OCI-LY1 (cell line): ENCODE data around the gene TMOD2.

Source experiments
- H2AFZ ChIP-seq: fragments of 200-600 bp; sonication (generic), shearing (Covaris generic); 2 replicates; pipeline ENCODE4 v1.6.0; 2014; ENCODE audit warnings: antibody characterized with exemption, mild to moderate bottlenecking, low read length
- H3F3A ChIP-seq: fragments of 200-600 bp; sonication (generic), shearing (Covaris generic); 2 replicates; pipeline ENCODE4 v1.6.0; 2014; ENCODE audit warnings: mild to moderate bottlenecking, antibody characterized with exemption, low read length, moderate library complexity; ENCODE audit not compliant: insufficient read depth
- H3K27ac ChIP-seq: fragments of 200-600 bp; sonication (generic); 2 replicates; pipeline ENCODE4 v1.5.1; 2014; ENCODE audit warnings: low read length, mixed run types, mild to moderate bottlenecking, low read depth; ENCODE audit not compliant: poor library complexity, severe bottlenecking
- H3K27me3 ChIP-seq: fragments of 200-600 bp; sonication (generic); 2 replicates; pipeline ENCODE4 v1.6.0; 2014; ENCODE audit warnings: antibody characterized with exemption, mild to moderate bottlenecking, low read length, moderate library complexity; ENCODE audit not compliant: insufficient read depth
- H3K36me3 ChIP-seq: fragments of 200-600 bp; sonication (generic); 2 replicates; pipeline ENCODE4 v1.6.1; 2014; ENCODE audit warnings: mild to moderate bottlenecking, antibody characterized with exemption, low read length, moderate library complexity, mixed read lengths; ENCODE audit not compliant: insufficient read depth
- H3K4me1 ChIP-seq: fragments of 200-600 bp; sonication (generic); 2 replicates; pipeline ENCODE4 v1.5.1; 2014; ENCODE audit warnings: mild to moderate bottlenecking, low read length, moderate library complexity; ENCODE audit not compliant: insufficient read depth, severe bottlenecking
- H3K4me2 ChIP-seq: fragments of 200-600 bp; sonication (generic), shearing (Covaris generic); 2 replicates; pipeline ENCODE4 v1.6.1; 2014; ENCODE audit warnings: low read length
- H3K4me3 ChIP-seq: fragments of 200-600 bp; sonication (generic); 2 replicates; pipeline ENCODE4 v1.5.1; 2014; ENCODE audit warnings: low read length, low read depth, mild to moderate bottlenecking, mixed read lengths; ENCODE audit not compliant: poor library complexity, severe bottlenecking
- H3K79me2 ChIP-seq: fragments of 200-600 bp; shearing (Covaris generic); 2 replicates; pipeline ENCODE4 v1.6.1; 2016; ENCODE audit warnings: mixed run types, low read length, mixed read lengths; ENCODE audit not compliant: insufficient read depth
- H3K9ac ChIP-seq: fragments of 200-600 bp; sonication (generic), shearing (Covaris generic); 2 replicates; pipeline ENCODE4 v1.6.1; 2014; ENCODE audit warnings: mild to moderate bottlenecking, low read length, mixed read lengths
- H3K9me2 ChIP-seq: fragments of 200-600 bp; sonication (generic), shearing (Covaris generic); 2 replicates; pipeline ENCODE4 v1.6.1; 2014; ENCODE audit warnings: low read depth, mild to moderate bottlenecking, low read length, mixed read lengths
- H3K9me3 ChIP-seq: fragments of 200-600 bp; shearing (Covaris generic); 2 replicates; pipeline ENCODE4 v1.6.1; 2014; ENCODE audit warnings: low read length, mixed read lengths
- H4K20me1 ChIP-seq: fragments of 200-600 bp; sonication (generic), shearing (Covaris generic); 2 replicates; pipeline ENCODE4 v1.6.0; 2016; ENCODE audit warnings: mild to moderate bottlenecking, low read length; ENCODE audit not compliant: insufficient read depth
- EZH2 ChIP-seq: fragments of 200-600 bp; sonication (generic), shearing (Covaris generic); IDR thresholded peaks from 2 replicates; pipeline ENCODE4 v1.8.0; 2017; ENCODE audit warnings: borderline replicate concordance, mixed run types, mild to moderate bottlenecking, antibody characterized with exemption, low read length, moderate library complexity, mixed read lengths
- TF ChIP-seq, protein P1 (sequence below): fragments of 200-600 bp; sonication (generic), shearing (Covaris generic); IDR thresholded peaks from 2 replicates; pipeline ENCODE4 v1.5.1; 2017; ENCODE audit warnings: mild to moderate bottlenecking, antibody characterized with exemption, low read length, moderate library complexity, mixed read lengths

Gene TMOD2

GRCh38 chr15:51774916-51775315 lies 23.5 kb downstream of the TMOD2 start:
- no peaks in the 10 kb centered on the region for H4K20me1 ChIP-seq
- no peaks in the 10 kb centered on the region for H3K79me2 ChIP-seq
- no peak overlapping the region for H3K4me3 ChIP-seq
- no peak overlapping the region for H3K4me2 ChIP-seq
- no peak for TF ChIP-seq EZH2
- TF ChIP-seq, protein P1, sequence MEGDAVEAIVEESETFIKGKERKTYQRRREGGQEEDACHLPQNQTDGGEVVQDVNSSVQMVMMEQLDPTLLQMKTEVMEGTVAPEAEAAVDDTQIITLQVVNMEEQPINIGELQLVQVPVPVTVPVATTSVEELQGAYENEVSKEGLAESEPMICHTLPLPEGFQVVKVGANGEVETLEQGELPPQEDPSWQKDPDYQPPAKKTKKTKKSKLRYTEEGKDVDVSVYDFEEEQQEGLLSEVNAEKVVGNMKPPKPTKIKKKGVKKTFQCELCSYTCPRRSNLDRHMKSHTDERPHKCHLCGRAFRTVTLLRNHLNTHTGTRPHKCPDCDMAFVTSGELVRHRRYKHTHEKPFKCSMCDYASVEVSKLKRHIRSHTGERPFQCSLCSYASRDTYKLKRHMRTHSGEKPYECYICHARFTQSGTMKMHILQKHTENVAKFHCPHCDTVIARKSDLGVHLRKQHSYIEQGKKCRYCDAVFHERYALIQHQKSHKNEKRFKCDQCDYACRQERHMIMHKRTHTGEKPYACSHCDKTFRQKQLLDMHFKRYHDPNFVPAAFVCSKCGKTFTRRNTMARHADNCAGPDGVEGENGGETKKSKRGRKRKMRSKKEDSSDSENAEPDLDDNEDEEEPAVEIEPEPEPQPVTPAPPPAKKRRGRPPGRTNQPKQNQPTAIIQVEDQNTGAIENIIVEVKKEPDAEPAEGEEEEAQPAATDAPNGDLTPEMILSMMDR = no peak
- no peaks in the 10 kb centered on the region for H3K36me3 ChIP-seq
- H3F3A ChIP-seq = no peaks in the 10 kb centered on the region
- no peak overlapping the region for H2AFZ ChIP-seq
- H3K9ac ChIP-seq = no peak overlapping the region
- H3K27me3 ChIP-seq = no peaks in the 10 kb centered on the region
- no peaks in the 10 kb centered on the region for H3K9me2 ChIP-seq
- no peaks in the 10 kb centered on the region for H3K9me3 ChIP-seq
- H3K27ac ChIP-seq = no peak overlapping the region
- H3K4me1 ChIP-seq = no peaks in the 10 kb centered on the region

DNA sequence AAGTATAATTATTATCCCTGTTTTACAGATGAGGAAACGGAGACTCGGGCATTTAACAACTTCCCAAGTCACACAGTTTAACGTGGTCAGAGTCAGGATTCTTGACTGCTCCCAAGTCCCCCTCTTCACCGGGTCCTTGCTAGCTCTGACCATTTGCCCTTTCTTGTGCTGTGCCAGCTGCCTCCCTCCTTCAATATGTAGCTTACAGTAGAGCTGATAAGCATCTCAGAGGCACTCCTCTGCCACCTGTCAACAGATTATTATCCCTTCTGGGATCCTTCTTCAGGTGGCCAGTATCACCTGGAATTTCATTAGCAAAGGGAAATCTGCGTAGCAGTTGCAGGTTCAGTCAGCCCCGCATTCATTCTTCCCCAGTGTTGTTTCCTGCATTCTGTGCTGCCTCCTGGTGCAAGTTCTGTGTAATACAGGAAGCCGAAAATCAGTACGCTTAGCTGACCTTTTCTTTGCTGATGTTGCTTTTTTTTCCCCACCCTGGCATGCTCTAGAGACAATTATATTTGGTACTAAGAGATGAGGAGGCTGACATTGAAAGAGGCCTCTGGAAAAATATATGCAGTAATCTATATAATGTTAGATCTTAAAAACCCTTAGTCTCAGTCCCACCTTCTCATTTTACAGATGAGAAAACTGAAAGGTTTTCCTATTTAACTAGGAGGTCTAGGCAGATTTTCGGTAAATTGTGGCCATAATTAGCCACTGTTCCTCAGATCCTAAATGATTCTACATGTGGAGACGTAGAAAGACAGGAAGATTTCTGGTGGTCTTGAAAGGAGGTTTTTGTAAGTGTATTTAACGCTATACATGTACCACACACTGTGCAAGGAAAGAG lies 24.8 kb downstream of the TMOD2 start:
- Histone ChIP-seq H3K4me1 (no peaks in the 10 kb centered on the region), H3F3A (no peaks in the 10 kb centered on the region), H3K79me2 (no peaks in the 10 kb centered on the region), H3K9me2 (no peaks in the 10 kb centered on the region), H3K9ac (no peak overlapping the region), H3K4me2 (no peak overlapping the region), H2AFZ (no peak overlapping the region), H3K36me3 (no peaks in the 10 kb centered on the region), H3K4me3 (no peak overlapping the region), H3K27me3 (no peaks in the 10 kb centered on the region), H3K27ac (no peak overlapping the region), H3K9me3 (no peaks in the 10 kb centered on the region), H4K20me1 (no peaks in the 10 kb centered on the region)
- no peak for TF ChIP-seq EZH2
- TF ChIP-seq, protein P1 = peak; percentile 86

DNA sequence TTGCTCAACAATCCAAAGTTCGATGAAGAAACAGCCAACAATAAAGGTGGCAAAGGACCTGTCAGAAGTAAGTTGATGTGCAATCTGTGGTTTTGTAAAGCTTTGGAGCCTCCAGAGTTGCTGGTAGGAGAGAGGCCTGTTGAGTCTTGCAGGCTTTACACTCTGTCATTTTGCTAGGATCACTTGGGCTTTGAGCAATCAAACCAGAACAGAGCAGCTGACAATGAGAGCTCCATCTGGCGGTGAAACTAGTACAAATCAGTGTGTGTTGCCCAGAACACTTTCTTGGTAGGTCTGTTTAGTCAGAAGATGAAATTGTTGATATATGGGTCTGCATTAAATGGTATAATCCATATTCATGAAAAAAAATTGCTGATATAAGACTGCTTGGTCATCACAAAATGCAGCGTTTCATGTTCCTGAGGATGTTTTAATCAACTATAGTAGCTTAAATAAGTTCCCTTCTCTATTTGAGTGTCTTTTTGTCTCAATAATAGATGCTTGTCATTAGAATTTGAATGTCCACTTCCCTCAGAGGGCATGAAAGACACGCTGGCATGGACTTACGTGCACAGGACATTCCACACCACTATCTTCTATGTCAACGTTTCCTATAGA lies 25.7 kb downstream of the TMOD2 start:
- Histone ChIP-seq H3K4me1 (no peaks in the 10 kb centered on the region), H4K20me1 (no peaks in the 10 kb centered on the region), H3K36me3 (no peaks in the 10 kb centered on the region), H3K9me3 (no peaks in the 10 kb centered on the region), H3K27me3 (no peaks in the 10 kb centered on the region), H3K9ac (no peak overlapping the region), H2AFZ (no peak overlapping the region), H3K4me2 (no peak overlapping the region), H3K79me2 (no peaks in the 10 kb centered on the region), H3F3A (no peaks in the 10 kb centered on the region), H3K9me2 (no peaks in the 10 kb centered on the region), H3K27ac (no peak overlapping the region), H3K4me3 (no peak overlapping the region)
- TF ChIP-seq EZH2 = no peak
- TF ChIP-seq, protein P1 = peak; percentile 82
